Measurements from ENCODE around the gene KRT81.
"Not testable (repeated sequence)": the region's sequence is repeated elsewhere in the genome, so short reads cannot be mapped to it uniquely, and the experiment has no call there.

Gene KRT81

GRCh38 chr12:52268212-52268611 is 23.1 kb downstream of the KRT81 start:
- DNase-seq = no peak

- no peak for DNase-seq
Measured at GRCh38 chr12:52267699-52268098, 23.6 kb downstream of the KRT81 start.

- no peak for DNase-seq
Measured at GRCh38 chr12:52267266-52267665, 24.1 kb downstream of the KRT81 start.

- no peak for DNase-seq
Measured at GRCh38 chr12:52266514-52266913, 24.8 kb downstream of the KRT81 start.

GRCh38 chr12:52264435-52264825 is 26.9 kb downstream of the KRT81 start:
- no peak for DNase-seq

GRCh38 chr12:52263761-52264434 is 27.4 kb downstream of the KRT81 start:
- no peak for DNase-seq

GRCh38 chr12:52262286-52262685 is 29.0 kb downstream of the KRT81 start:
- no peak for DNase-seq

GRCh38 chr12:52261208-52261484 is 30.2 kb downstream of the KRT81 start:
- no peak for DNase-seq

GRCh38 chr12:52260361-52261207 is 30.8 kb downstream of the KRT81 start:
- no peak for DNase-seq

GRCh38 chr12:52259657-52260243 is 31.6 kb downstream of the KRT81 start:
- no peak for DNase-seq

- no peak for DNase-seq
Measured at GRCh38 chr12:52258335-52258901, 32.9 kb downstream of the KRT81 start.

- DNase-seq = not testable (repeated sequence)
Measured at GRCh38 chr12:52257922-52258321, 33.4 kb downstream of the KRT81 start.

- DNase-seq = no peak
Measured at GRCh38 chr12:52257074-52257551, 34.2 kb downstream of the KRT81 start.

- no peak for DNase-seq
Measured at GRCh38 chr12:52256584-52256935, 34.8 kb downstream of the KRT81 start.

- DNase-seq = no peak
Measured at GRCh38 chr12:52255926-52256583, 35.3 kb downstream of the KRT81 start.

- no peak for DNase-seq
Measured at GRCh38 chr12:52254965-52255751, 36.2 kb downstream of the KRT81 start.

- no peak for DNase-seq
Measured at GRCh38 chr12:52254180-52254964, 37.0 kb downstream of the KRT81 start.

- DNase-seq = no peak
Measured at GRCh38 chr12:52253391-52254179, 37.7 kb downstream of the KRT81 start.

- DNase-seq = no peak
Measured at GRCh38 chr12:52252728-52253343, 38.5 kb downstream of the KRT81 start.

- DNase-seq = not testable (repeated sequence)
Measured at GRCh38 chr12:52252175-52252615, 39.1 kb downstream of the KRT81 start.

Measured in stimulated activated CD4-positive, alpha-beta T cell treated with anti-CD3 and anti-CD28 coated beads, Interleukin-4, amount 100 ng/mL, for 4 hours (primary cell).